GM12878 (cell line): ENCODE measurements around the gene PLXDC1. TPM values are rescaled to one million over a fixed set of nuclear protein-coding genes. Genes with fewer than 3 reads are reported as not detected.

Experiments
- ATAC-seq: fragments of 200-7000 bp; cut with Tn5 transposase; 3 replicates; pipeline ENCODE4 v1.9.1; 2020; ENCODE audit warnings: mild to moderate bottlenecking, moderate library complexity
- BruUV-seq: library from RNA; stranded (reverse); fragments of 400-500 nt; replicated peaks from 2 replicates; lab custom pipeline; 2021; lab: Mats Ljungman, UMichigan
- CTCF ChIA-PET: fragments of 300-600 bp; sonication (Branson Sonifier 250); formaldehyde crosslinking; extraction: SDS; loops from one replicate; lab custom pipeline; 2021; ENCODE audit warnings: inconsistent platforms; lab: Yijun Ruan, JAX
- POLR2A ChIA-PET: fragments of 350-600 bp; formaldehyde crosslinking; extraction: SDS; loops from one replicate; lab custom pipeline; 2021; ENCODE audit warnings: inconsistent platforms; lab: Charles Lee
- RAD21 ChIA-PET: fragments of 300-600 bp; sonication (Branson Sonifier 250); formaldehyde crosslinking; loops from one replicate; lab custom pipeline; 2023; ENCODE audit warnings: antibody characterized with exemption; ENCODE audit not compliant: unreplicated experiment; lab: Charles Lee
- SMC1A ChIA-PET: fragments of 300-600 bp; sonication (Branson Sonifier 250); formaldehyde crosslinking; loops from one replicate; lab custom pipeline; 2023; ENCODE audit not compliant: unreplicated experiment, uncharacterized antibody; lab: Charles Lee
- DNase-seq: peaks from one replicate; pipeline ENCODE4 v3.0.0-alpha.2; 2011; ENCODE audit warnings: low read depth, low spot score
- FAIRE-seq: peaks from 3 replicates; lab custom pipeline; 2011; peaks lifted over from hg19 to GRCh38; lab: Jason Lieb, UNC
- H2AFZ ChIP-seq: 2 replicates; pipeline ENCODE4 v1.6.0; 2011; ENCODE audit warnings: low read depth, low read length, control low read depth; ENCODE audit not compliant: control insufficient read depth
- H3K27ac ChIP-seq: 2 replicates; pipeline ENCODE4 v1.5.1; 2011; ENCODE audit warnings: control low read depth; ENCODE audit not compliant: control insufficient read depth, insufficient read depth
- H3K27me3 ChIP-seq, 2 experiments: replicated peaks in 1 of 2; 2 replicates each; pipeline versions ENCODE4 v1.6.0 to v1.6.1; 2011; ENCODE audit warnings: low read length in 1 of 2; ENCODE audit not compliant: control insufficient read depth in 2 of 2, insufficient read depth in 2 of 2
- H3K36me3 ChIP-seq, 2 experiments: 2 replicates each; pipeline ENCODE4 v1.5.1; 2011; ENCODE audit warnings: low read length in 1 of 2; ENCODE audit not compliant: control insufficient read depth in 2 of 2, insufficient read depth in 2 of 2
- H3K4me1 ChIP-seq: 2 replicates; pipeline ENCODE4 v1.6.1; 2011; ENCODE audit warnings: mild to moderate bottlenecking, low read length, moderate library complexity, mixed read lengths; ENCODE audit not compliant: control insufficient read depth, insufficient read depth
- H3K4me2 ChIP-seq: 2 replicates; pipeline ENCODE4 v1.6.0; 2011; ENCODE audit warnings: control low read depth; ENCODE audit not compliant: control insufficient read depth, insufficient read depth
- H3K4me3 ChIP-seq: fragments of 200-600 bp; sonication (generic); 2 replicates; pipeline ENCODE4 v1.5.1; 2016
- H3K79me2 ChIP-seq: 2 replicates; pipeline ENCODE4 v1.6.0; 2011; ENCODE audit warnings: low read length; ENCODE audit not compliant: control insufficient read depth, insufficient read depth
- H3K9ac ChIP-seq: 2 replicates; pipeline ENCODE4 v1.8.0; 2011; ENCODE audit warnings: low read length, control low read depth, mixed read lengths; ENCODE audit not compliant: control insufficient read depth, insufficient read depth
- H3K9me3 ChIP-seq: replicated peaks from 3 replicates; pipeline ENCODE4 v1.5.1; 2011; ENCODE audit warnings: mild to moderate bottlenecking, low read length; ENCODE audit not compliant: control insufficient read depth, insufficient read depth
- H4K20me1 ChIP-seq: 2 replicates; pipeline ENCODE4 v1.6.0; 2011; ENCODE audit not compliant: control insufficient read depth, insufficient read depth
- BHLHE40 ChIP-seq, 2 experiments: fragments of 450-650 bp in 1 of 2; IDR thresholded peaks; 2 replicates each; pipeline ENCODE4 v1.6.1; 2011 to 2017; ENCODE audit warnings: low read depth in 2 of 2, borderline replicate concordance in 1 of 2, improper control_type of control experiment in 1 of 2, low read length in 1 of 2, mild to moderate bottlenecking in 1 of 2
- CHD2 ChIP-seq: IDR thresholded peaks from 2 replicates; pipeline ENCODE4 v1.6.1; 2011; ENCODE audit warnings: low read depth, low read length, improper control_type of control experiment, borderline replicate concordance
- IRF5 ChIP-seq: fragments of 450-650 bp; IDR thresholded peaks from 2 replicates; pipeline ENCODE4 v1.6.1; 2017; ENCODE audit warnings: borderline replicate concordance
- JUNB ChIP-seq: IDR thresholded peaks from 2 replicates; pipeline ENCODE4 v1.6.1; 2016; ENCODE audit warnings: antibody characterized with exemption, mild to moderate bottlenecking
- RELA ChIP-seq: fragments of 450-650 bp; IDR thresholded peaks from 2 replicates; pipeline ENCODE4 v1.8.0; 2014; ENCODE audit warnings: borderline replicate concordance; ENCODE audit not compliant: partially characterized antibody
- SMAD1 ChIP-seq: fragments of 450-650 bp; IDR thresholded peaks from 2 replicates; pipeline ENCODE4 v1.6.1; 2018; ENCODE audit warnings: mild to moderate bottlenecking, low read depth; ENCODE audit not compliant: partially characterized antibody
- TARDBP ChIP-seq: IDR thresholded peaks from 2 replicates; pipeline ENCODE4 v1.6.1; 2016; ENCODE audit warnings: borderline replicate concordance
- YBX1 ChIP-seq: fragments of 450-650 bp; IDR thresholded peaks from 2 replicates; pipeline ENCODE4 v1.6.1; 2016; ENCODE audit warnings: antibody characterized with exemption
- WGBS: methylation state at CpG from one replicate; pipeline ENCODE4 v1.1.6; 2016; ENCODE audit warnings: low lambda C conversion rate; ENCODE audit not compliant: insufficient replicate concordance, insufficient coverage; ENCODE audit errors: missing lambda C conversion rate; 5-methylcytosine and 5-hydroxymethylcytosine counted together
- in situ Hi-C: fragments of 300-500 bp; cut with MboI; formaldehyde crosslinking; loops from 9 replicates; pipeline ENCODE4 v1.14.3; 2018; ENCODE audit warnings: mixed read lengths
- intact Hi-C: fragments of 100-400 bp; cut with micrococcal nuclease; formaldehyde crosslinking; loops from one replicate; pipeline ENCODE4 v1.14.2; 2022; ENCODE audit not compliant: unreplicated experiment
- polyA plus RNA-seq, 11 experiments: library from polyadenylated mRNA; depleted of rRNA in 4 of 11; unstranded in 6 of 11; stranded (reverse) in 5 of 11; fragments of >200 nt; fragmentation: Nextera tagmentation in 4 of 11; fragmentation: Illumina TruSeq in 1 of 11; extraction: Ambion mirVana in 4 of 11; extraction: Trizol in 1 of 11; gene quantifications; 1 replicate in 1 of 11; 2 replicates in 10 of 11; pipeline versions ENCODE4 v1.2.1 to v1.2.3, GENCODE V29; 2011 to 2016; ENCODE audit warnings: inconsistent platforms in 2 of 11, missing spikeins in 2 of 11, low read depth in 1 of 11
- total RNA-seq, 4 experiments: library from RNA; depleted of rRNA in 3 of 4; stranded (reverse); fragments of >200 nt in 3 of 4; fragmentation: Illumina TruSeq in 1 of 4; extraction: Trizol in 1 of 4; gene quantifications; 2 replicates each; pipeline versions ENCODE4 v1.2.1 to v1.2.3, GENCODE V29; 2013 to 2021

The PLXDC1 gene
- total and polyA plus RNA-seq, 10 of the 15 experiments (the other 5 are each of a cell fraction or from before 2014, with no cell fraction given) = 0.03 to 0.30 (median 0.22) TPM; not detected in 7

- no peak overlapping the region for H2AFZ ChIP-seq
- intact Hi-C loops (loop anchor here (10.0 kb wide), 1 partner anchor 50 kb away; no protein-coding TSS in a partner anchor), in situ Hi-C loops (no loop called here)
- no peaks in the 10 kb centered on the region for H4K20me1 ChIP-seq
- ChIA-PET POLR2A (no interaction called here), CTCF (interaction anchor here (1.4 to 2.3 kb wide), 4 partner anchors 8 to 409 kb away, joined by 4 to 7 read pairs (median 5); no protein-coding TSS in a partner anchor), SMC1A (interaction anchor here (1.0 kb wide), 1 partner anchor 9 kb away, joined by 3 read pairs; no protein-coding TSS in a partner anchor), RAD21 (interaction anchor here (2.6 kb wide), 1 partner anchor 162 kb away, joined by 12 read pairs; no protein-coding TSS in a partner anchor)
- H3K9me3 ChIP-seq = no peaks in the 10 kb centered on the region
- H3K4me1 ChIP-seq = no peaks in the 10 kb centered on the region
- H3K36me3 ChIP-seq = no peaks in the 10 kb centered on the region
- WGBS = 34% methylated on average over 9 of the region's 9 CpGs
- H3K27me3 ChIP-seq = peaks cover 0 to 4% of the 10 kb centered on the region in 2 experiments; a peak in 2 of 4 replicates
- ATAC-seq (no peak), FAIRE-seq (no peak), DNase-seq (no peak)
- no peak for TF ChIP-seq TARDBP
- TF ChIP-seq BHLHE40 (IDR thresholded peaks at IDR 0.05; ENCODE audit: borderline replicate concordance in 1 of 2, low read depth in 2 of 2, low read length in 1 of 2) = peak in 1 of 2 experiments; percentile 53; a peak in 2 of 4 replicates
- BruUV-seq = no TSS peak
- H3K4me2 ChIP-seq = no peak overlapping the region
- H3K27ac ChIP-seq = no peak overlapping the region
- H3K4me3 ChIP-seq = no peak overlapping the region
- H3K79me2 ChIP-seq = no peaks in the 10 kb centered on the region
- H3K9ac ChIP-seq = no peak overlapping the region
These were observed 7.0 kb downstream of the PLXDC1 start for GRCh38 chr17:39144416-39144840.

DNA sequence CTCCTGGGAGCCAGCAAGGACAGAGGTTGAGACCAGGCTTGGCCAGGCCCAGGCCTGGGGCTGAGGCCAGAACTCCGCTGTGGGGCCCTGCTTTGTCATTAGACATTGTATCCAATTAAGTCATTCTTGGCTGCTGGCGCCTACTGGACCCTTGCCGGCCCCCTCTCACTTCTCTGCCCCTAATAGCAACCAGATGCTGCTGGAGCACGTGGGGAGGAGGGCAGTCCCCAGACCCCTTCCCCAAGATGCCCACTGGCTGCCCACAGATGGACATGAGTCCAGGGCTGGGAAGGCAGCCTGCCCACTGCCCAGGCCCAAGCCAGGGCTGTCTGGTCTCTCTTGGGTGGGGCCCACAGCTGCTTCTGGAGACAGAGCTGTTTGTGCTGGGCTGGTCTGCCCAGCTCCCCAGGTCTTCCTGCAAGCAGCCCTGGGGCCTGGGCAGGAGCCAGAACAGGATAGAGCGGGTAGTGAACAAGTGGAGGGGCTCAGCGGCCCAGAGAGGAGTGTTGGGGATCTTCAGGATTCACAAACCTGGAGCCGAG, 7.8 kb downstream of the PLXDC1 start:
- in situ Hi-C loops = no loop called here
- no peaks in the 10 kb centered on the region for H3K79me2 ChIP-seq
- intact Hi-C loops = loop anchor here (10.0 kb wide), 1 partner anchor 49 kb away; no protein-coding TSS in a partner anchor
- H3K4me2 ChIP-seq = no peak overlapping the region
- no peak overlapping the region for H3K27ac ChIP-seq
- ChIA-PET SMC1A (interaction anchor here (1.1 kb wide), 1 partner anchor 161 kb away, joined by 3 read pairs; no protein-coding TSS in a partner anchor), RAD21 (no interaction called here), POLR2A (no interaction called here), CTCF (interaction anchor here (1.4 to 2.3 kb wide), 3 partner anchors 9 to 160 kb away, joined by 5 to 7 read pairs (median 5); no protein-coding TSS in a partner anchor)
- H3K9me3 ChIP-seq = no peaks in the 10 kb centered on the region
- no peaks in the 10 kb centered on the region for H4K20me1 ChIP-seq
- DNase-seq (no peak), ATAC-seq (no peak), FAIRE-seq (no peak)
- no peaks in the 10 kb centered on the region; a peak in 1 of 4 replicates for H3K27me3 ChIP-seq
- no peaks in the 10 kb centered on the region for H3K4me1 ChIP-seq
- H3K9ac ChIP-seq = no peak overlapping the region
- H3K4me3 ChIP-seq = no peak overlapping the region
- BruUV-seq = no TSS peak
- TF ChIP-seq RELA (no peak), JUNB (no peak), SMAD1 (no peak), YBX1 (no peak), CHD2 (no peak), IRF5 (no peak)
- WGBS = 34% methylated on average over 7 of the region's 7 CpGs
- H2AFZ ChIP-seq = no peak overlapping the region
- H3K36me3 ChIP-seq = no peaks in the 10 kb centered on the region
